Activated T-cell treated with anti-CD3 and anti-CD28 coated beads, Interleukin-2, amount 50 U/mL, for 72 hours (primary cell): ENCODE results near the gene EPHB6. TPM values are rescaled to one million over a fixed set of nuclear protein-coding genes. Genes with fewer than 3 reads are reported as not detected.

Experiments
- ATAC-seq, 2 donors: fragments of 150-1000 bp; cut with Tn5 transposase; replicated peaks in 1 of 2; 2 replicates each; pipeline ENCODE4 v1.10.0; 2021; ENCODE audit warnings: moderate library complexity in 2 of 2, mild to moderate bottlenecking in 1 of 2
- DNase-seq, 2 donors: peaks; one replicate each; pipeline ENCODE4 v3.0.0; 2021 to 2022; ENCODE audit warnings: mixed read lengths in 1 of 2
- H3K27ac Mint-ChIP-seq: one replicate; pipeline ENCODE4 v1.8.0; 2022; ENCODE audit warnings: mild to moderate bottlenecking, moderate library complexity, mixed read lengths
- H3K27me3 Mint-ChIP-seq: one replicate; pipeline ENCODE4 v1.8.0; 2022; ENCODE audit warnings: low read depth, mixed read lengths
- H3K36me3 Mint-ChIP-seq, 2 donors: one replicate each; pipeline ENCODE4 v1.8.0; 2022; ENCODE audit warnings: mixed read lengths in 2 of 2, mild to moderate bottlenecking in 1 of 2; ENCODE audit not compliant: insufficient read depth in 2 of 2
- H3K4me1 Mint-ChIP-seq: one replicate; pipeline ENCODE4 v1.8.0; 2022; ENCODE audit warnings: low read depth, mixed read lengths
- H3K4me3 Mint-ChIP-seq, 2 donors: one replicate each; pipeline ENCODE4 v1.8.0; 2022; ENCODE audit warnings: mild to moderate bottlenecking in 2 of 2, mixed read lengths in 2 of 2, moderate library complexity in 2 of 2
- H3K9me3 Mint-ChIP-seq, 2 donors: one replicate each; pipeline ENCODE4 v1.8.0; 2022; ENCODE audit warnings: mixed read lengths in 2 of 2
- total RNA-seq, 2 donors: library from RNA; stranded (reverse); gene quantifications; one replicate each; pipeline ENCODE4 v1.2.3, GENCODE V29; 2022

Gene EPHB6
- total RNA-seq, 2 donors from 2014 or later, result 10.9 to 13.6 TPM

DNA sequence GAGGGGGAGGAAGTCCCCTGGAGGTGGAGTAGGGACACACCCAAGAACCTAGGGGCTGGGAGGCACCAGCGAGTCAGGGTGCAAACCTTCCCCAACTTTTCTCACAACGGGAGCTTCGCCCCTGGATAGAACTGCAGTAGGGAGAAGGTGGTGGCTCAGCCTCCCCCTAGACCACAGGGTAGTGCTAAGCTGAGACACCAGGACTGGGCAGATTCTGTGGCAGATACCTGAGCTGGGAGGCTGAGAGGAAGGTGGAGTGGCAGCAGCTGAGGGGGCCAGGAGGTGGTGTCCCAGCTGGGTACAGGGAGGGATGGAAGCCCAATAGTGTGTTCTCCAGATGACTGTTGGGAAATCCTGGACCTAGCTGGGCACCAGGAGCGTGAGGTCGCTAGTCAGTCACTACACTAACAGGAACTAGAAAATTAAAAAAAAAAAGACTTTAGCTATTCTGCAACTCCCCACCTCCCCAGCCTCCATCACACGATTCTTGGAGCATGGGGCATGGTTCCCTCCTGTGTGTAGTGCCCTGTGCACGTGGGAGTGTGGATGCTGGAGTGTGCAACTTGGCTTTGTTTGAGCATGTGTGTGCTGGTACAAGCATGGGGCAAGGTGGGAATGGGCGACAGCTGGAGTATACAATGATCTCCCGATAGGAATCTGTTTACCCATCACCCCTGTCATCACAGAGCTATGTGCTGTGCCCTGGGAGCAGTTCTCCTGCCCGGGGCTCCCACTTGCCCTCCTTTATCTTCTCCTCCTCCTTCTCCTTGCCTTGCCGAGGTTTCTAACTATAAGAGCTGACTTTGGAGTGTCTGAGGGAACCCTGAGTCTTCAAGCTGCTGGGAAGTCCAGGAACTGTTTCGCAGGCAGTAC lies 39.5 kb downstream of the EPHB6 start:
- H3K27me3 Mint-ChIP-seq, result peaks cover 7% of the 10 kb centered on the region
- DNase-seq, result no peak
- no peak overlapping the region for H3K27ac Mint-ChIP-seq
- H3K9me3 Mint-ChIP-seq, result peaks cover 0 to 3% of the 10 kb centered on the region in 2 donors
- no peaks in the 10 kb centered on the region for H3K36me3 Mint-ChIP-seq
- H3K4me3 Mint-ChIP-seq, result no peak overlapping the region
- no peaks in the 10 kb centered on the region for H3K4me1 Mint-ChIP-seq
- ATAC-seq, result no peak

DNA sequence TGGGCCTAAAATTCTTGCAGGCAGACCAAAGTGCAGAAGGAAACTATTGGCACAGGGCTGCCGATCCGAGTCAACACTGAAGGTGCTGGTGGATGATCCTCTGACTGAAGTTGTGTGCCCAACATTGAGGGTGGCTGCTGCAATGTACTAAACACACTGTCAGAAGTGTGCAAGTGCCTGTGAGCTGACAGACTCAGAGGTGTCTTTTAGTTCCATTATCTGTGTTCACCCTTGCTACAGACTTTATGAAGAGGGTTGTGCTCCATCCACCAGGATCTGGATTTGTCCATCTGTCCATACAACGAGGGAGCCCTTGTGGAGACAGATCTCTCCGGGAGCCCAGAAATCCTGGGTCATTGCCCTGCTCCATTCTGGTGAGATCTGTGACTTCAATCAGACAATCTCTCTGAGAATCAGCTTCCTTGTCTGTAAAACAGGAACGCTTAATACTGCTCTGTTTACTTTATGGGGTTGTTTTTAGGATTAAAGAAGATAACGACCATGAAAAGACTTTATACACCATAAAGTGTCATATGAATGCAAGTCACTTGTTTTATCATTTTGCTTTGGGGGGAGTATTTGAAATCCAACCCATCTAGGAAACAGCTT lies 40.2 kb downstream of the EPHB6 start:
- DNase-seq, result no peak
- no peak overlapping the region for H3K4me3 Mint-ChIP-seq
- ATAC-seq, result no peak
- H3K27me3 Mint-ChIP-seq, result peaks cover 7% of the 10 kb centered on the region
- peaks cover 0 to 3% of the 10 kb centered on the region in 2 donors for H3K9me3 Mint-ChIP-seq
- H3K27ac Mint-ChIP-seq, result no peak overlapping the region
- H3K4me1 Mint-ChIP-seq, result no peaks in the 10 kb centered on the region
- H3K36me3 Mint-ChIP-seq, result no peaks in the 10 kb centered on the region

DNA sequence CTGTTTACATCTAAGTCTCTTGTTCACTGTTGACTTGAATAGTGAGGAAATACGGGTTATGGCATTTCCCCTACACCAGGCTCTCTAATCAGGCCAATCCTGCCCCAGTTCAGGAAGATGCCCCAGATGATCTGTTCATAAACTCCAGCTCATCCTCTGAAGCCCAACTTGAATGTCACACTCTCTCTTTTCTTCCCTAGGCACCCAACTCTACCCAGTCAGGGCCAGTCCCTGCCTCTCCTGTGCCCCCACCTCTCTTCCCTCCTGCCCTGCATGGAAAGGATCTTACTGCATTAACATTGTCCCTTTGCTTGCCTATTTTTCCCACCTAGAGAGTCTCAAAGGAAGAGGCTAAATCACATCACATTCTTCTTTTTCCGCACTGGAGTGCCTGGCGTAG lies 41.3 kb downstream of the EPHB6 start:
- no peak overlapping the region for H3K4me3 Mint-ChIP-seq
- no peak for ATAC-seq

DNA sequence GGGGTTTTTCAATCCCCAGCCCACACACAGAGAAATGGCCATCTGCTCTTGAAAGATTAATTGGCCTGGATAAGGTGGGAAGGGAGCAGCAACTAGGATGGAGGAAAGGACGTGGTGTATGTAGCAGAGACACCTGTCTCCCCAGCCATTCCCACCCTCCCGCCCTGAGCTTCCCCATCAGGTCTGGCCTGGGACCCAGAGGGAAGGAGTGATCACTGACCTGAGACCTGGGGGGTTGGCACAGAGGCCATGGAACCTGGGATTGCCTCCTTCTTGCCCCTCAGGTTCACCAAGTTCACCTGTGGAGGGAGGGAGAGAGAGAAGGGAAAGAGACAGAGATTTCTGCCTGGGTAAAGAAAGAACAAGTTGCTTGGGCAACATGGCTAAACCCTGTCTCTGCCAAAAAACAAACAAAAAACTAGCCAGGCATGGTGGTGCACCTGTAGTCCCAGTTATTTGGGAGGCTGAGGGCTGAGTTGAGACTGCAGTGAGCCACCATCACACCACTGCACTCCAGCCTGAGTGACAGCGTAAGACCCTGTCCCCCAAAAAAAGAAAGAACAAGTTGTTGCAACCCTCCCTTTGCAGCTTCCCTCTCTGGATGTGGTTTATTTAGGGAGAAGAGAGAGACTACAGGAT lies 42.0 kb downstream of the EPHB6 start:
- Mint-ChIP-seq H3K27me3 (no peaks in the 10 kb centered on the region), H3K9me3 (no peaks in the 10 kb centered on the region), H3K4me3 (no peak overlapping the region), H3K36me3 (no peaks in the 10 kb centered on the region), H3K4me1 (no peaks in the 10 kb centered on the region), H3K27ac (no peak overlapping the region)
- no peak for ATAC-seq
- DNase-seq, result no peak

More for the DNA sequence above, 41.3 kb downstream of the EPHB6 start:
- DNase-seq, result no peak
- H3K9me3 Mint-ChIP-seq, result no peaks in the 10 kb centered on the region
- H3K36me3 Mint-ChIP-seq, result no peaks in the 10 kb centered on the region
- no peaks in the 10 kb centered on the region for H3K4me1 Mint-ChIP-seq
- no peaks in the 10 kb centered on the region for H3K27me3 Mint-ChIP-seq
- no peak overlapping the region for H3K27ac Mint-ChIP-seq

DNA sequence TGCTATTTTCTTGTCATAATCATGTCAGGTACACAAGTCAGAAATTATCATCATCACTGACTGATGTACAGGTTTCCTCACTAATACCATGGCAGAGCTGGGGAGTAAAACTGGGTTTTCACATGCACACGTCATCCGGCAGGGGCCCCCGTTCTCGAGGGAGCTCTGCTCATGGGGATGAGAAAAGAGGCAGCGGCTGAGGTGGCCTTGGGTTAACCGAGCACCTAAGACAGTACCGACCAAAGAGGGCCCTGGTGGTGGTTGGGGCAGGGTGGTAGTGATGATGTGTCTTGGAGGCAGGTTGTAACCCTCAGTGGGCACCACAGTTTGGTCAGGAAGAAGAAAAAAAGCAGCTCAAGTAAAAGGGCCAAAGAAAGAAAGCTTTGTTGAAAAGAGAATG lies 42.8 kb downstream of the EPHB6 start:
- Mint-ChIP-seq H3K27ac (no peak overlapping the region), H3K9me3 (no peaks in the 10 kb centered on the region), H3K36me3 (no peaks in the 10 kb centered on the region), H3K4me3 (no peak overlapping the region), H3K4me1 (no peaks in the 10 kb centered on the region), H3K27me3 (no peaks in the 10 kb centered on the region)
- no peak for DNase-seq
- ATAC-seq, result no peak

DNA sequence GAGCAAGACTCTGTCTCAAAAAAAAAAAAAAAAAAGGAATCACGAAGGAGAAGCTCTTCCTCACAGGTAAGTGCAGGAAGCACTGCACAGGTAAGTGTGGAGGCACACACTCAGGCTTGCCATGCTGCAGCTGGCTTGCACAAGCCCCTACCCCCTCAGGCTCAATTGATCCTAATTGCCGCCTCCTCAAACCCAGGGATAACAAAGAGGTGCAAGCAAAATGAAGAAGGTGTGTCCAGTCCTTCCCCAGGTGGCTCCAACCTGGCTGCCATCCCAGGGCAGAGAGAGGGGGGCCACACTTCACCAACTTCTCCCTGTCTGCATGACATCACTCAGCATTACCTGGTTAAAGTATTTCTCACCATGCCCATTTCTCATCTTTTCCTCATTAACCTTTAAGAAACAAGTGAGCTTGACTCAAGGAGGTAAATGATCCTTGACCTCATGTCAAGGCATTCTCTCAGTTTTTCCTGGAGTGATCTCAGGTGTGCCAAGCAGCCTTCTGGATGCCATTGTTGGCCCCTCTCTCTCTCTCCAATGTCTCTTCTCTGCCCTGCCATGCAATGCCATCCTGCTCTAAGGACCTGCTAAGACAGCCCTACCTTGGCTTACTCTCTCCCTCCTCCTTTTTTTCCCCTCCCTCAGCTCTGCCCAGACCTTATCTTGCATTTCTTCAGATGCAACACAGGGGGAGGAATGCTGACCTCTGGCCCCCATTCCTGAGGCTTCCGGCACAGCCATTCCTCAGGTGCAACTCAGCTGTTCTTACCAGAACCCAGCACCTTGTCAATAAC lies 43.7 kb downstream of the EPHB6 start:
- Mint-ChIP-seq H3K36me3 (peaks cover 0 to 2% of the 10 kb centered on the region in 2 donors), H3K4me3 (no peak overlapping the region), H3K9me3 (peaks cover 0 to 2% of the 10 kb centered on the region in 2 donors), H3K27ac (no peak overlapping the region), H3K27me3 (no peaks in the 10 kb centered on the region), H3K4me1 (no peaks in the 10 kb centered on the region)
- DNase-seq (no peak), ATAC-seq (no peak)

DNA sequence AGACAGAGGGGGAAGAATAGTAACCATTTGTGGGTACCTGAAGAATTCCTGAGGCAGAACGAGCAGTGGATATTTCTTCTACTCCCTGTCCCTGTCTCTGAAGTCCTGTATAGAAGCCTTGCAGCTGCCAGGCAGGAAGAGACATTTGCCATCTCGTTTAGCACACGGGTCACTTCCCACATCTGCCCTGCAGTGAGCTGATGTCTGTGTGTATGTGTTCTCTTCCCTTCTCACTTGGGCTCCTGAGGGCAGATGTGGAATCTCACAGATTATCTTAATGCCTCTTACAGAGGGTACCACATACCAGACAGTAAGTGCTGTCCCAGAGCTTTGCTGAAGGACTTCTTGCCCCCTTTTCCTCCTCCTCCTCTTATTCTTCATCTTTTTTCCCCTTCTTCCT lies 44.8 kb downstream of the EPHB6 start:
- no peak overlapping the region for H3K27ac Mint-ChIP-seq
- no peaks in the 10 kb centered on the region for H3K27me3 Mint-ChIP-seq
- ATAC-seq (no peak), DNase-seq (no peak)
- H3K4me3 Mint-ChIP-seq, result no peak overlapping the region
- peaks cover 0 to 2% of the 10 kb centered on the region in 2 donors for H3K36me3 Mint-ChIP-seq
- no peaks in the 10 kb centered on the region for H3K4me1 Mint-ChIP-seq
- peaks cover 0 to 2% of the 10 kb centered on the region in 2 donors for H3K9me3 Mint-ChIP-seq

DNA sequence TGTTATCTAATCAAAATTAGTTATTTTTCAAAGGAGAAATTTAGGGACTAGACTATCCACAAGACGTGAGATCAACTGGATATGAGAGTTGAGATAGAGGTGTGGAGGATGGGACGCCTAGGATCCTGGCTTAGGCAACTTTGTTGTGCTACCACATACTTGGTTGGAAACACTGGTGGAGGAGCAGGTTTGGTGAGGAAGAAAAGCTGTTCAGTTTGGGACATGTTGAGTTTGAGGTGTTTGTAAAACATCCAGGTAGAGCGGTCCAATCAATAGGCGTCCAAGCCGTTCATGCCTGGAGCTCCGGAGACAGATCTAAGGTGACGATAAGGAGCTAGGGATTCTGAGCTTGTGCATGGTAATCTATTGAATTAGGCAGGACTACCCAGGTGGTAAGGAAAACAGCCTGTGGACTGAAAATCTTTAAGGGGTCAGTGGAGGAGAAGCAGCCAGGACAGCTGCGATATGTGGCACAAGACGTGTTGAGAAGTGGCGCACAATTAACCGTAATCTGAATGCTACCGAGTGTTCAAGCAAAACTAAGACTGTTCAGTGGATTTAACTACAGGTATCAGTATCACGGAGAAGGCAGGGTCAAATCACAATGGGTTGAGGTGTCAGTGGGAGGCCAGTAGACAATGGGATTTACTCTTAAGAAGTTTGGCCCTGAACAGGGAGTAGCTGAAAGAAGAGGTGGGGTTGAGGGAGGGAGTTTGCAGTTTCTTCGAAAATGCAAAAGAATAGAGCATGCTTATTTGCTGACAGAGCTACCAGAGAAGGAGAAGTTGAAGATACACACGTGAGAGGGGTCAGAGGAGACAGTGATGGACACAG lies 46.8 kb downstream of the EPHB6 start:
- ATAC-seq, result no peak
- Mint-ChIP-seq H3K4me3 (no peak overlapping the region), H3K27ac (no peak overlapping the region), H3K9me3 (peaks cover 2 to 3% of the 10 kb centered on the region in 2 donors), H3K36me3 (peaks cover 0 to 2% of the 10 kb centered on the region in 2 donors), H3K4me1 (no peaks in the 10 kb centered on the region), H3K27me3 (no peaks in the 10 kb centered on the region)
- DNase-seq, result no peak

DNA sequence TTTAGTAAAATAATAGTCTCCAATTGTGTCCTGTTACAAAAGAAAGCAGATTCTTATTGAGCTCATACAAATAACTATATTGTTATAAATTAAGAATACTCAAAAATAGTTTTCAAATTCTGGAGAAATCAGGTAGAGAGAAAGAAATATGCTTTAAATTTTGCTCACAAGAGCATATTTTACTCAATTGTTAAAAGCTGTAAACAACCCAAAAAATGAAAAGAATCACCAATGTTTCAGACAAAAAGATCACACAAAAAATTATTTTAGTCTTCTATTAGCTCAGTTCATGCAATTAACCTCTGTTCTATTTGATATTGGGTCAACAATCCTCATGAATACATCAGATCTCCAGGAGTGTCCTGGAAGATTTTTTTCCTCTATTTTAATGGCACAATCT lies 49.3 kb downstream of the EPHB6 start:
- Mint-ChIP-seq H3K4me1 (no peaks in the 10 kb centered on the region), H3K9me3 (peaks cover 2 to 3% of the 10 kb centered on the region in 2 donors), H3K27ac (no peak overlapping the region), H3K27me3 (peaks cover 16% of the 10 kb centered on the region), H3K4me3 (no peak overlapping the region), H3K36me3 (peaks cover 0 to 2% of the 10 kb centered on the region in 2 donors)
- ATAC-seq (no peak), DNase-seq (no peak)

DNA sequence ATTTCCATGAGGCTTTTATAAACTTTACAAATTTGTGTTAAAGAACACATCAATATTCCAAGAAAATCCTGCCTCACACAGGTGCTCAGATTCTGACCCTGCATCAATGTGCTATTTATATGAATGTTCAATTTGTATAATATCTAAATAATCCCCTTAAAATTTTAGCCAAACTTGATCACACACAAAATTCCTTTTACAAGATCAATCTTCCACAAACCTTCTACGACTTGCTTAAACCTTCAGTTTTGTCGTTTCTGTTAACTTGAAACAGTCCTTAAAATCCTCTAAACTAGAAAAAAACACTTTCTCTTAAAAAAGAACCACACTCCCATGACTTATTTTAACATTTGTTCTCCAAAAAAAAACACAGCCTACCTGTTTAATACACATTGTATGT lies 50.9 kb downstream of the EPHB6 start:
- Mint-ChIP-seq H3K27me3 (peaks cover 22% of the 10 kb centered on the region), H3K27ac (no peak overlapping the region)
- DNase-seq, result no peak

DNA sequence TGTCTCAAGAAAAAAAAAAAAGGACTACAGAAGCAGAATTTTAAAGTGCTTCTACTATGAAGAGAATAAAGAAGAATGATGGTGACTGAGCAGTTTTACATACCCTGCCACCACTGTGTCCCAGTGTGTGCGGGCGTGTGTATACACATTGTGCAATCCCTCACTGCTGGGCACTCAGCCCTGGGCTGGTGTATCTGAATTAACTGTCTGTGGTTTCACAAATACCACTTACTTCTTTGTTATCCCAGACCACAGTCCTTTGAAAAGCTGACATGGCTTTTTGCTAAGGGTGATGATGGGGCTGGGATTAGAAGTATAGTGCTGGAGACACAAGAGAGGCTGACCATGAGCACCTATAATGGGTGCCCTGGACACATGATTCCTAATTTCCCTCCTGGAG lies 51.8 kb downstream of the EPHB6 start:
- Mint-ChIP-seq H3K27ac (no peak overlapping the region), H3K4me1 (no peaks in the 10 kb centered on the region), H3K36me3 (peaks cover 0 to 2% of the 10 kb centered on the region in 2 donors), H3K9me3 (peaks cover 2 to 3% of the 10 kb centered on the region in 2 donors), H3K27me3 (peaks cover 31% of the 10 kb centered on the region), H3K4me3 (no peak overlapping the region)
- no peak for ATAC-seq
- no peak for DNase-seq

More for the DNA sequence above, 50.9 kb downstream of the EPHB6 start:
- no peak overlapping the region for H3K4me3 Mint-ChIP-seq
- H3K36me3 Mint-ChIP-seq, result peaks cover 0 to 2% of the 10 kb centered on the region in 2 donors
- ATAC-seq, result no peak
- H3K9me3 Mint-ChIP-seq, result peaks cover 2 to 3% of the 10 kb centered on the region in 2 donors
- H3K4me1 Mint-ChIP-seq, result no peaks in the 10 kb centered on the region

DNA sequence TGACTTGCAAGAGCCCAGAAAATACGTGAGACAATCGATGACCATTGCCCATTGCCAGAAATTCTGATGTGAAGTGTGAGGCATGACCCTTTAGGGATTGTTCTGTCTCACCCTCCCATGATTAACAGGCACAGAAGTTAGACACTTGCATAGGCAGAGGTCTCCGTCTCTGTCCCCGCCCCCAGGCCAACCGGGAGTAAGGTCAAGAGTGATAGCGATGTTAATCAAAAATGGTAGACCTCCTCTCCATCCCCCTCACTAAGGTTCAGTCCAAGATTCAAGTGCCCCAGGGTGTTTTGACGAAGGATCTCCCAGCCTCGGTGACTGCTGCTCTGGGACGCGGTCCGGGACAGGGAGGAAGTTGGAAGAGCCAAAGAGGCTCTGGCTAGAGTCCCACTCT lies 53.4 kb downstream of the EPHB6 start:
- H3K4me3 Mint-ChIP-seq, result no peak overlapping the region
- DNase-seq, result no peak

More for the DNA sequence above, 53.4 kb downstream of the EPHB6 start:
- no peak overlapping the region for H3K27ac Mint-ChIP-seq
- ATAC-seq, result no peak
- peaks cover 0 to 3% of the 10 kb centered on the region in 2 donors for H3K9me3 Mint-ChIP-seq
- peaks cover 32% of the 10 kb centered on the region for H3K27me3 Mint-ChIP-seq
- no peaks in the 10 kb centered on the region for H3K36me3 Mint-ChIP-seq
- H3K4me1 Mint-ChIP-seq, result no peaks in the 10 kb centered on the region
